ENCODE results near the gene PTPRM.

The PTPRM gene

DNA sequence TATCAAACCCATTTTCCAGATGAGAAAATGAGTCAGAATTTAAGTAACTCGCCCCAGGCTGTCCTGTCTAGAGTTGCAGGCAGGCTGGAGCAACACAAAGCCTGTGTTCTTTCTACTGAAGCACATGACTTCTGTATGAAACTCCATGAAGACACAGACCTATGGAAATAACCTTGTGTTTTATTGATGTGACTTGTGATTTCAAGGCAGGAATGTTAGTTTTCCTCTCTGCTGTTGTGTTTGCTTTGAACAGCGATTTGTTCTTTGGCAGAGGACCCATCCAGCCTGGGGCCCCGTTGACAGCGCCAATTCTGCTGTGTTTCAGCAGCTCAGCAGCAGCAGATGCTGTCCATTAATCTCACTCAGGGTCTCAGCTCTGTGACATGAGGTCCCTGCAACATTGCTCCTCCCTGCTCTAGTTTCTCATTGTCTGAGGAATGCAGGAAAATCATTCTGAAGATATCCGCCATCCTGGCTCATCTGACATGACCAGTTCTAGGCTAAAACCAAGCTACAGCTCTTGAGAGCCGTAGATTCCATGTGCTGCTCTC lies 697.8 kb downstream of the PTPRM start:
- no peak for DNase-seq

DNA sequence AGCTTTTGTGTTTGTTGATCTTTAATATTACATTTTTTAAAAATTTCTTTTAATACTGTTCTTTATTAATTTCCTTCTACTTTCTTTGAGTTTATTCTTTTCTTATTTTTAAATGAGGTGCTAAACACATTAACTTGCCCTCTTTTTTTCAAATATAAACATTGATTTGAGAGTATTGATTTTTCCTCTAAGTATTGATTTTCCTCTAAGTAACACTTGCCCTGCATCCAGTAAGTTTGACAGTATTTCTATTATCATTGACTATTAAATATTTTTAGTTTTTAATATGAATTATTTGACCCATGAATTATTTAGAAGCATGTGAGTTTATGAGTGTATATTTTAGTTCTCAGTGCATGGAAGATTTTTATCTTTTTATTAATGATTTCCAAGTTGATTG lies 705.1 kb downstream of the PTPRM start:
- DNase-seq, result no peak

DNA sequence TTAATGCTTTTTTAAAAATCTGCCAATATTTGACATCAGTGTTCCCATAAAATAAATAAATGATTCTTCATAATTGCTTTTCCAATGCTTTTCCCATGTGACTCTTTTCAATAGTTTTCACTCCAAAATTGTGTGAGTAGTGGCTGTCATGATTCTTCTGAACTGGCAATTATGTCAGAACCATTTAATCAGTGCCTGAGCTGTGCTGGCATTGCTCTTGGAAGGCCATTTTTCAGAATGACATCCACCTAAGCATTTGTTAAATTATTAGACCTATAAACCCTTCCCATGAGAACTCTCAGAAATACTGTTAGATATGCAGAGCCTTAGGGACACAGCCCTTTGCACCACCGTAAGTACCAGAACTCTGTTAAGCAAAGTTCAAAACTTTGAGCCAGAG lies 707.3 kb downstream of the PTPRM start:
- no peak for DNase-seq

DNA sequence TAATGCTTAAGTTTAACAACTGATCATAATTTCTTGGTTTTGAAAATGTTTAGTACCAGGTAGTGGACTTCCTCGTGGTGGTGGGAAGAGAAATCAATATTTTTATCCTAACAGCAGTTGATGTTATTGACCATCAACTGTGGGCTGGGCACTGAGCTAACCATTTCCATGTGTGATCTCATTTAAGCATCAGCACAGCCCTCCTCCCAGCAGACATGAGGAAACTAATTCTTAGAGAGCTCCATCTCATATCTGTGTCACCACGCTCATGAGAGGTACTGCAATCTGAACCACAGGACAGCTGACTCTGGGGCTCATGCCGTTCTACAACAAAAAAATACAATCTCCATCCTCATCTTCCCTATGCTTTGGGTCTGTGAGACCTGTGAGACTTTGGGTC lies 709.3 kb downstream of the PTPRM start:
- DNase-seq, result no peak

DNA sequence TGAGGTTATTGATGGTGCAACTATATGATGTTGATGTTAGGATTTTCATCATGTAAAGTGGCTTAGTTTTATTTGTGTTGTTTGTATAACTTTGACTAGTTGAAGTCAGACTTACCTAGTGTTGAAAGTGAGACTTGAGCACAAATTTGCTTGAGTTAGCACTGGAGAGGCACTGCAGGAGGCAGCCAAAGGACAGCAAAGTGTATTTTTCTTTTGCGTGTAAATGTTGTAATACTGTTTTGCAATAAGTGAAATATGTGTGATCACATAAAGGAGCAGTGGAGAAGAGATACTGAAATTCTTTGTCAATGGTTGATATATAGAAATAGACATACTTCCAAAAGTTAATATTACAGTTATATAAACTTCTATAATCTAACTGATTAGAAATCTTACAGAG lies 710.2 kb downstream of the PTPRM start:
- no peak for DNase-seq

DNA sequence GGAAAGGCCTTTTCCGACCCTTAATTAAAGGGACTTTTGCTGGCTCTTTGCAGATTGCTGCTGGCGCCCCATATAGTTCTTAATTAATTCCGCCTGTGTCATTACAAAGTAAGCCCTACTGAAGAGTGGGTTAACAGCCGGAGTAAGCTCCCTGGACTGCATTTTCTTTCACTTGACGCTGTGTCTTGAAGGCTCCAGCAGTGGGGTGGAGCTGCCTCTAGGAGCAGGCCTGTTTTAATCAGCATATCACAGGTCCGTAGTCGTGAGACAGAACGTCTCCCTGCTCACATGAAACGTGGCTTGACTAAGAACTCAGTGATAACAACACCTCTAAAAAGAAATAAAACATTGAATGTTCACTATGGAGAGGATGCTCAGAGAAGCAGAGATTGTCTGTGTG lies 712.2 kb downstream of the PTPRM start:
- no peak for DNase-seq

DNA sequence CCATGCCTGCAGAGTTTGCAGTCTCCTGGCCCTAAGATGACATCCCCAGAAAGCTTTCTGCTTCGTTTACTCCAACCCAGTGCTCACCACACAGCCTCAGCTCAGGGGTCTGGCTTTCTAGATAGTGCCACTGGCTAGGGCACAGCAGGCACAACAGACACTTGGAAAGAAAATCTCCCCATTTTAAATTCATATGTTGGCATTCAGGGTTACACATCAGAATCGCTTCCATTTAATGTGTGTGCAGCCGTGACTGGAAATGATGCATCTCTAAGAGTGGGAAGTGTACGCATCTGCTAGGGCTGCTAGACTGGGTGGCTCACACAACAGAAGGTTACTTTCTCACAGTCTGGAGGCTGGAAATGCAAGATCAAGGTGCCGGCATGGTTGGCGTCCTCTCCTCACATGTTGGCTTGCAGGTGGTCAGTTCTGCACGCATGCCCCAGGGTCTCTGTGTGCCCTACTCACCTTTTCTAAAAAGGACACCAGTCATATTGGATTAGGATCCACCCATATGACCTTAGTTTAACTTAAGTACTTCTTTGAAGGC lies 712.7 kb downstream of the PTPRM start:
- DNase-seq, result no peak

DNA sequence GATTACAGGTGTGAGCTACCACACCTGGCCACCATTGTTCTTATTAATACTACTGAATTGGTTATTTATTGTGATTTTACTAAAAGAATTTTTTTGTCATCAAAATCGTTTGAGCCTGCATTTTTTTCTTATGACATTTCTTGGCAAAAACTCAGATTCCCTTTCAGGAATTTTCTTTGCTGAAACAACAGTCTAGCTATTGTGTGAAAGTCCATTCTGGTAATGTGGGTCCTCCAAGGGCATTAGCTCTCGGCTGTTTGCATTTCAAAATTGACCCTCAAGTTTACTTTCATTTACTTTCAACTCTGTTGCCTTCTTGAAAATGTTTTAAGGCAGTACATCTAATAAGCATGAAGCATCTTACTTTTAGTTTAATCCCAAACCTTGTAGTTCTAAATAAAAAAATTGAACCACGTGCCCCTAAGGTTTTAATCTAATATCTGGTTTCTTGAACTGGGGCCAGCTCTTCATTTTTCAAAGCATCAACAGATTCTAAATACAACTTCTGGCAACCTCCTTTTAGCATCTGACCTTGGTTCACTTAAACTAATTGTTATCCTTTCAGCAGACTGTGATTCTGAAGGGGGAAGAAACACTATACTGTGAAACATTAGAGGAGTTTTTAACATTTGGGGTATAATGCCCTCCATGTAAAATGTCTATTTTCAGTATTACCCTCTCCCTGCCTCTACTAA lies 716.9 kb downstream of the PTPRM start:
- no peak for DNase-seq

DNA sequence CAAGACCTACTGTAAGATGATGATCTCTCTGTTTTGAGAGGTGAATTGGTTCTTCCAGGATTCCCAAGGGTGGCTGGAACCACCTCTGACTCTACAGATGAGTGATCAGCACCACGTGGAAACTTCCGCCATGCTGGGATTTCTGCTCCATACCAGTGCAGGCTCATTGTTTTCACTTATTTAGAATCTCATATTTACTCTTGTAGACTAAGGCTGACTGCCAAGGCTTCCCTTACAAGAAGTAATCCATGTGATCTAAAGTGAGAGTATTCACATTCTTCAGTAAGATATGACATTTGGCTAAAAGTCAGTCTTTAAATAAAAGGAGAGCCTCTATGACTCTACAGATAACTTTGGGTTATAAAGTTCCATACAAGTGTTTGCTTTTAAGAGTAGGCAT lies 719.2 kb downstream of the PTPRM start:
- no peak for DNase-seq

DNA sequence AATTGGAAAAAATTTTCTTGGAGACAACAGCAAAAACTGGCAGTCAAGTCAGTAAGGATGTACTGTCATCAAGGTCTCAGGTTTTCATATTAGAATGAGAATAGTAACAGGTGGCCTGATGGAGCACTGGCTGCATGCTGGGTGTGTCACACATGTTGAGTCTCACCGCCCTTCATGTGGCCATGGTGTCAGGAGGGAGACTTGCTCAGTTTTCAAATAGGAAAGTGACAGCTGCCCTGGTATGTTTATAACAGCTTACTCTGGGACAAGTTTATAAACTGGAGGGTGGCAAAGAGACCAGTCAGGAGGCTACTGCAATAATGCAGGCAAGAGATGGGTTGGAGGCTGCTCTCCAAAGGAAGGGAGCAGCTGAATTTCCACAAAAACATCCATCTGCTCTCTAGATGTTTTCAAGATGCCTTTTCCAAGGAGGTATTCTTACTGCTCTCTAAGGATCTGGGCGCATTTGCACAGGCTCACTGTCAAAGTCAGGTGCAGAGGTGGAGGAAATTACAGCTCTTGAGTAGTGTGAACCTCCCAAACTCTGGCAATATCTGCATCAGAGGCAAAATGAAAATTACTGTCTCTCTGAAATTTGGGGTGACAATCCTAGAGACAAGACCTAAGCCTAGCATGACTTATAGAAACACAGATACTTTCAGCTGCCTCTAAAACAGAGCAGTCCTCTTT lies 720.2 kb downstream of the PTPRM start:
- no peak for DNase-seq

DNA sequence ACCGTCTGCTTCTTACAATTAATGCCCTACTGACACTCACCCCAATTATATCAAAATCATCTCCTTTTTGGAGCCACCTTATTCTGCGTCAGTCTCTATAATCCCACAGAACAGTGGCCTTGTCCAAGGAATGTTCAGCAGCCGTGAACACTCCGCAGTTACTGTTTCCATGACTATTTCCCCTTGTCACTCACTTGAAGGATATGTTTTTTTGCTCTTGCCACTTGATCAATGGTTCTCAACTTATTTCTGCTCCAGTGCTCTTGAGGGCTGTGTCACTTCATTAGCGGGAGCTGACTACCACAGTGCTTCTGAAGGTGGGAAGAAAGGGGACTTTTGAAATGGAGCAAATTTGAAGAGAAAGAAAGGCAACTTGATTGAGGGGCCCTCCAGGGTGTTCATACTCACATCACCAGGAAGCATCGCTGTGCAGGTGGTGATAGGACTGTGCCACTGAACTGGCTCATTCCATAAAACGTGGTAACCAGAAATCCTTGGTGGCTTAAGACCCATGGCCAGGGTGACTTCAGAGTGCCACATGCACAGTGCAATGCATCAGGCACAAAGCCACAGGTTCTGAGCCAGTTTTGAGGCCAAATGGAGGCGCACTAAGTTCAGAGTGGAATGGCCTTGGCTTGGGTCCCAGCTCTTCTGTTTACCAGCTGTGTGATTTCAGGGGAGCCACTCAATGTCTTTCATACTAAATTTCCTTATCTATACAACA lies 721.5 kb downstream of the PTPRM start:
- peak; percentile 68 for DNase-seq

DNA sequence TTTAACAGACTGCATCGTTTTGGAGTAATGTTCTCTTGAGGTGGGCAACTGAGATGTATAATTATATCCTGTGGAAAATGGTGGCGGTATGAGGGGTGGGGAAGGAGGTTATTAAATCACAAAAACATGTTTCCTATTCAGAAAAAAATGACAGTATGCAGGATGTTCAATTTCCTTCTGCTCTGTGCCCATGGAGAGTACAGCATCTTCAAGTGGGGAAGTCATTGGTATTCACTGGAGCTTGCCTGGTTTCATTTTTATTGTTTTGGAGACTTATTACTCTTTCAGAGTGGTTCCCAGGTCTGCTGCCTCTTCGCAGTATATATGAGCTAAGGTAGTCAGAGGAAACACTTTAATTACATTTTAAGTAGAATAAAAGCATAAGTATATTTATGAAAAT lies 723.3 kb downstream of the PTPRM start:
- no peak for DNase-seq

DNA sequence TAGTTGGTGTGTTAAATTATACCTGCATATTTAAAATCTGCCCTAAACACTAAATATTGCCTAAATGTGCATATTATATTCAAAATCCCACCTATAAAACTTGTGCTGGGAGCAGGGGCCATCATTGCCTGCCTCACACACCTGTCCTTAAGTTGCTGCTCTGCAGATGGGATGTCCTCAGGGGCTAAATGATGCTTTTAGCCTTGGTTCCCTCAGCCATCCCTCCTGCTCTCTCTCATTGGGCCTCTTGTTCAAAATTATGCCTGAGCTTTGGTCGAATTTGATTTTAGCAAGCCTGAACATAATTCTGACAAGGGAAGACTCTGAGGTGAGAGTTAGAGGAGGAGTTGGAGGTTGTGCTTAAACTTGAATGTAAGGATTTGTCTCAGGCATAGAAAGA lies 723.8 kb downstream of the PTPRM start:
- no peak for DNase-seq

DNA sequence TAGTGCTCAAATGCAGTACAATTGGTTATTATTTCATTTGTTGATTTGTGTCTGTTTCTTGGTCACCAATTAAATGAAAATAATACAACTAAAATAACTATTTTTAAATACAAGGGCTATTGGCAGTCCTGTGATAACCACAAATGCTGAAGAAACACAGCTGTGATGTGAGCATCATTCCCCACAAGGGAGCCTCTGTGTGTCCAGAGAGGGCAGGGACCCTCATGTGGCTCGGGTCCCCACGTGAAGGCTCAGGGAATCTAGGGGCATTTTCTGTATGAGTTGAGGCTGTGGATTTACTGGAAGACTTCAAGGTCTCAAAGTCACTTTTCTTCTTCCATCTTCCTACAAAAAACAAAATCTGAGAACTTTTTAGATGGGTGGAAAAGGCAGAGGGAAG lies 726.1 kb downstream of the PTPRM start:
- no peak for DNase-seq

DNA sequence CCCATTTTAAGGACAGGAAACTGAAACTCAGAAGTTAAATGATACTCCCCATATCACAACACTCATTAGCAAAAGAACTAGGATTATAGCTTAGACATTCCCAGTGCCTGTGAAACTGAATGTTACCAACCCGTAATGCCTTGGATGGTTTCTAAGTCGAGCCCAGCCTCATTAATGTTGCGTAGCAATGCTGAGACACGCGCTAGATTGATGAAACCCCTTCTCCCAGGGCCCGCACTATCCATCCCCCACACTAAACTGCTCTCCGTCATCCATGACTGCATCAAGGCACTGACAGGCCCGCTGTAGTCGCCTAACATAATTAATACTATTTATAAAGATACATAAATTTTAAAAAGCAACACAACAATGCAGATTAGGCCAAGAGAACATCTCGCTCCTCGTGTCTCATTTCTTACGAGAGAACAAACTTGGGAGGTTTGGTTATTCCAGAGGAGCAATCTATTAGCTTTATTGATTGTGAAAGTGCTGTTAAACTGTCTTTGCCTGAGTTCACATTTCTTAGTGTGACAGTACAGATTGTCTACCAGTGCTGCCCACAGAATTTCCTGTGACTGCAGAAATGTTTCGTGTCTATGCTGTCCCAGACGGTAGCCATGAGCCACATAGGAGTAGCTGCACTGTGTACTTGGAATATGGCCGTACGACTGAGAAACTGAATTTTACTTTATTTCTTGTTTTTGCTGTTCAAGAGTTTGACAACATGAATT lies 729.9 kb downstream of the PTPRM start:
- no peak for DNase-seq

DNA sequence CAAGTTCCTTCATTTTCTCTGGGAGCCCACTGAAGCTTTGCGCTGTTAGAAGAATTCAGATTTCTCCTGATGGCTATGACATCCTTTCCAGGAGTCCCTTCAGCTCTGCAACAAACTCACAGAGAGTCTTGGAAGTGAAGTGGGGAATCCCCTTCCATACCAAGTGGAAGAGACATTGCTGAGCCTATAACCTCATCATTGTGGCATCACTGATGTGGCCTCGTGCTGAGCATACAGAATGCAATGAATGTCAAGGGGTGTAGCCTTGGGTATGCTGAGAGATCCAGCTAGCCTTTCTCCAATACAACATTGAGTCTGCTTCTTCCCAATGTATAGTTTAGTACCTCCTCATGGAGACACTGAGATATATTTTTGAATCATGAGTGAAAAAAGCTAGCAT lies 731.1 kb downstream of the PTPRM start:
- no peak for DNase-seq

DNA sequence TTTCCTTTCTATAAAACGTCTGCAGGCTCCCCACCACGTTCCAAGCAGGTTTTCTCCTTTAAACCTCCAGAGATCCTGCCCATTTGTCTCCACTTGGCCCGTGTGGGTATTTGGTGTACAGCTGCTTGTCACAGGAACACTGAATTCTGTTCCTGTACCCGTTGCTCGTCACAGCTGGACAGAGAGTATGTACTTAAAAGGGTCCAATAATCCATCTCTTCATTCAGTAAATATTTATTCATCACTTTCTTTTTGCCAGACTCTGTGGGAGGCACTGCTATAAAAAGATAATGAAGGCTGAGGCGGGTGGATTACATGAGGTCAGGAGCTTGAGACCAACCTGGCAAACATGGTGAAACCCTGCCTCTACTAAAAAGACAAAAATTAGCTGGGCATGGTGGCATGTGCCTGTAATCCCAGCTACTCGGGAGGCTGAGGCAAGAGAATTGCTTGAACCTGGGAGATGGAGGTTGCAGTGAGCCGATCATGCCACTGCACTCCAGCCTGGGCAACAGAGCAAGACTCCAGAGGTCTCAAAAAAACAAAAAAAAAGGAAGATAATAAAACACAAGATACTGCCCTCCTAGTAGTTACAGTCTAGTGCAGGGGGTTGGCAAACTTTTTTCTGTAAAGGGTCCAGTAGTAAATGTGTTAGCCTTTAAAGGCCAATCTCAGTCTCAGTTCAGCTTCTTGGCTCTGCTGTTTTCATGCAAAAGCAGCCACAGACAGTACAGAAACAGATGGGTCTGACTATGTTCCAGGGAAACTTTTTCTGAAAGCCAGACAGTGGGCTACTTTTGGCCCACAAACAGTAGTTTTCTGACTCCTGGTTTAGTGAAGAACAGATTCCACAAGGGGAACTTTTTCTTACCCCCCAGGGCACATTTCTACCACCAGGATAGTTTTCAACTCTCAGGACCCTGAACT lies 732.2 kb downstream of the PTPRM start:
- no peak for DNase-seq

DNA sequence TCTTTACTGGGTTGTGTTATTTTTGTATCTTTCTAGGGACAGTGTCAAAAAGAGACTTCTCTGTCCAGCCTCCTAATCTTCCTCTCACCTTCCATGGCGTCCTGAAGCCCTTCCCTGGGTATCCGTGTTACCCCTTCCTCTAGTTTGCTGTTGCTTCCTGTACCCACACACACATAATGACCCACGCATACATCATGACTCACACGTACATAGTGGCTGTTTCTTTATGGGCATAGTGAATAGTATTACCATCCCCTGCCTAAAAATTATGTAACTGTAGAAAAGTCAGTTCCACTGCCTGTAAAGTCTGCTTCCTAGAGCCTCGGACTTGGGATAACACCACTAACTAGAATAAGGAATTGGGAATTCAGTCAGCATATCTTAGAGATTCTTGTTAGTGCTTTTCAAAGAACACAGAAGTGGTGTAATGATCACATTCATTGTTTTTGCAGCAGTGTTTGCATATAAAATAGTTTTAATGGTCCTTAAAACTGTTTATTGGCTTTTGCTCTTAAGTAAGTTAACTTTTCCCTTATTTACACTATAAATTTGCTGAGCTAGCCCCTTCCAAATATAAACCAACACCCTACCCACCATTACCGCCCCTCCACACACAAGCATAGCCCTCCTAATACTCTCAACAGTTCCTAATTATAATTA lies 733.8 kb downstream of the PTPRM start:
- DNase-seq, result no peak

DNA sequence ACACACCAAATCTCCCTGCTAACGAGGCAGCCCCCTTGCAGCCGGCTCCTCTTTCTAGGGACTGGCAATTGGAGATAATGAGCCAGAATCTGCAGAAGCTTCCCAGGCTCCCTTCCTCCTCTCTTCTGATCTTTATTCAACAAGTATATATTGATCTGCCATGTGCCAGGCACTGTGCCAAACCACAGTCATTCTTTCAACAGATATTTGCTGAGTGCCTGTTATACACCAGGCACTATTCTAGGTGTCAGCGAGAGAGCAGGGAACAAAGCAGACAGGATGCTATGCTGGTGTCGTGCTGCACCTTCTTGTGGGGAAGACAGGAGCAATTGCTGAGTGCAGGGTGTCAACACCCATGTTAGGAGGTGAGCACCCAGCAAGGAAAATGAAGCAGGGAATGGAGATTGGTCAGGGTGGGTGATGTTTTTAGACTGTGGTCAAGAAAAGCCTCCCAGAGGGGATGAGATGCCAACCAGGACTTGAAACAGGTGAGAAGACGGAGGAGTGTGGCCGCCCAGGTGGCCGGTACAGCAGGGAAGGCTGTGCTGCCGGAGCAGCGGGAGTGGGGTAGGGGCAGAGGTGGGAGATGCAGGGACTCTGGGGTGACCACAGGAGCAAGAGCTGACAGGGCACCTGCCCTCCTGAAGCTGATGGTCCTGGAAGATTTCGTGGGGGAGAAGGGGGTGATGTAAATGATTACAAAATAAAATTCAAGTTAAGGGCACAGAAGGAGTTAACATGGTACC lies 734.5 kb downstream of the PTPRM start:
- DNase-seq, result no peak

DNA sequence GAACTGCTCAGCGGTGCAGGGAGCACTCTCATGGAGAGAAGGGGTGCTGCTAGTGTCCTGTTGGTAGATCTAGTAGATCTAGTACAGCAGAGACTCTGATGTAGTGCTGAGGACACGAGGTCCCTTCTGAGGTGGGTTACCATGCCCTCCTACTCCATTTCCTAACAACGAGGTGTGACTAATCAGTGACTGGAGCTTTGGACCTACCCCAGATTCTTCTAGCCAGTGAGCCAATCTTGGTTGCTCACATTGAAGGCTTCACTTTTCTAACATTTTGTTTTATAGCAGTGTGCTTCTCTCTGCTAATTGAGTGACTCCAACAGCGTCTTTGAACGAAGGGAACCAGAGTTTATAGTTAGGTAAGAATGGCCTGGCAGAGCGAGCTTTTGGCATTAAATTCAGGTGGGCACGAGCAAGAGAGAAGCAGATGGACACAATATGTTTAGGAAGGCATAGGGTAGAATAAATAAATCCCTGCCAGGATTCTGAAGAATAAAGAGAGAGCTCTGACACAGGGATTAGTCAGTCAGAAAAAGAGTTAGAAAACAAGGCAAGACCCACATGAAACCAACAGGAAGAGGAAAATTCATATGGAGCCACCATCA lies 736.1 kb downstream of the PTPRM start:
- DNase-seq, result no peak

All from DMS79 (cell line).